Mesenchymal stem cell (in vitro differentiated cells and primary cell): Measurements from ENCODE around the gene SLC35A2.
"Not testable (repeated sequence)": the region's sequence is repeated elsewhere in the genome, so short reads cannot be mapped to it uniquely, and the experiment has no call there.

Experiments used
- DNase-seq: peaks from one replicate; pipeline ENCODE4 v3.0.0-alpha.2; 2013
- H2AFZ ChIP-seq: one replicate; pipeline ENCODE4 v1.6.1; 2013; ENCODE audit warnings: low read depth, mild to moderate bottlenecking, control low read depth, inconsistent platforms, low read length, moderate library complexity
- H2AK5ac ChIP-seq: 2 replicates; pipeline ENCODE4 v1.6.1; 2013; ENCODE audit warnings: low read length, moderate library complexity, mild to moderate bottlenecking, inconsistent platforms; ENCODE audit not compliant: severe bottlenecking
- H2BK120ac ChIP-seq: one replicate; pipeline ENCODE4 v1.6.1; 2013; ENCODE audit warnings: low read depth, mild to moderate bottlenecking, inconsistent platforms, low read length, moderate library complexity
- H2BK12ac ChIP-seq, 2 experiments: one replicate each; pipeline ENCODE4 v1.6.1; 2013; ENCODE audit warnings: inconsistent platforms in 2 of 2, low read length in 2 of 2, mild to moderate bottlenecking in 2 of 2, moderate library complexity in 2 of 2, control low read depth in 1 of 2
- H2BK15ac ChIP-seq: one replicate; pipeline ENCODE4 v1.6.1; 2013; ENCODE audit warnings: mild to moderate bottlenecking, low read depth, inconsistent platforms; ENCODE audit not compliant: poor library complexity, severe bottlenecking
- H2BK5ac ChIP-seq: 2 replicates; pipeline ENCODE4 v1.6.1; 2013; ENCODE audit warnings: low read depth, mild to moderate bottlenecking, low read length, control low read depth, inconsistent platforms; ENCODE audit not compliant: poor library complexity, severe bottlenecking
- H3K14ac ChIP-seq, 2 experiments: one replicate each; pipeline ENCODE4 v1.6.1; 2013; ENCODE audit warnings: inconsistent platforms in 2 of 2, low read length in 2 of 2, control low read depth in 1 of 2, mild to moderate bottlenecking in 1 of 2, moderate library complexity in 1 of 2
- H3K18ac ChIP-seq, 2 experiments: one replicate each; pipeline ENCODE4 v1.6.1; 2013; ENCODE audit warnings: inconsistent platforms in 2 of 2, low read length in 2 of 2, control low read depth in 1 of 2, low read depth in 1 of 2, mild to moderate bottlenecking in 1 of 2
- H3K23ac ChIP-seq, 2 experiments: one replicate each; pipeline ENCODE4 v1.6.1; 2013; ENCODE audit warnings: inconsistent platforms in 2 of 2, low read length in 2 of 2, mild to moderate bottlenecking in 2 of 2, moderate library complexity in 2 of 2, control low read depth in 1 of 2
- H3K27ac ChIP-seq: 2 replicates; pipeline ENCODE4 v1.5.1; 2013; ENCODE audit warnings: mild to moderate bottlenecking, moderate library complexity, low read length, control low read depth, inconsistent platforms; ENCODE audit not compliant: poor library complexity, severe bottlenecking
- H3K27me3 ChIP-seq, 2 experiments: 2 replicates each; pipeline versions ENCODE4 v1.6.1 to v1.7.0; 2013; ENCODE audit warnings: low read length in 2 of 2, mild to moderate bottlenecking in 2 of 2, moderate library complexity in 2 of 2, control low read depth in 1 of 2, inconsistent platforms in 1 of 2; ENCODE audit not compliant: control insufficient read depth in 1 of 2, insufficient read depth in 1 of 2
- H3K36me3 ChIP-seq, 2 experiments: 2 replicates each; pipeline versions ENCODE4 v1.6.1 to v1.7.0; 2013; ENCODE audit warnings: low read length in 2 of 2, control low read depth in 1 of 2, inconsistent platforms in 1 of 2, low read depth in 1 of 2, mild to moderate bottlenecking in 1 of 2; ENCODE audit not compliant: insufficient read depth in 2 of 2, control insufficient read depth in 1 of 2
- H3K4ac ChIP-seq, 2 experiments: one replicate each; pipeline ENCODE4 v1.6.1; 2013; ENCODE audit warnings: inconsistent platforms in 2 of 2, low read length in 2 of 2, mild to moderate bottlenecking in 2 of 2, moderate library complexity in 2 of 2, control low read depth in 1 of 2, low read depth in 1 of 2
- H3K4me1 ChIP-seq: 2 replicates; pipeline ENCODE4 v1.6.1; 2013; ENCODE audit warnings: low read depth, low read length, control low read depth; ENCODE audit not compliant: control insufficient read depth, insufficient read depth
- H3K4me2 ChIP-seq: 2 replicates; pipeline ENCODE4 v1.6.1; 2013; ENCODE audit warnings: low read length, mild to moderate bottlenecking, inconsistent platforms; ENCODE audit not compliant: poor library complexity, severe bottlenecking
- H3K4me3 ChIP-seq, 2 experiments: 2 replicates each; pipeline versions ENCODE4 v1.5.1 to v1.7.0; 2013; ENCODE audit warnings: low read length in 2 of 2, mild to moderate bottlenecking in 2 of 2, control low read depth in 1 of 2, low read depth in 1 of 2; ENCODE audit not compliant: insufficient read depth in 1 of 2
- H3K79me1 ChIP-seq: replicated peaks from 2 replicates; pipeline ENCODE4 v1.6.1; 2013; ENCODE audit warnings: mild to moderate bottlenecking, control low read depth, low read length, inconsistent platforms; ENCODE audit not compliant: poor library complexity, severe bottlenecking
- H3K9ac ChIP-seq: 2 replicates; pipeline ENCODE4 v1.7.0; 2013; ENCODE audit warnings: mild to moderate bottlenecking, low read length, moderate library complexity
- H3K9me3 ChIP-seq: 2 replicates; pipeline ENCODE4 v1.7.0; 2013; ENCODE audit warnings: mild to moderate bottlenecking, low read length; ENCODE audit not compliant: control insufficient read depth
- H4K8ac ChIP-seq: one replicate; pipeline ENCODE4 v1.6.1; 2013; ENCODE audit warnings: inconsistent platforms, mild to moderate bottlenecking, low read length, moderate library complexity
- H4K91ac ChIP-seq: one replicate; pipeline ENCODE4 v1.6.1; 2013; ENCODE audit warnings: mild to moderate bottlenecking, low read length, inconsistent platforms
- WGBS: methylation state at CpG from one replicate; pipeline ENCODE4 v1.1.7; 2013; ENCODE audit warnings: mixed read lengths; 5-methylcytosine and 5-hydroxymethylcytosine counted together

SLC35A2 gene

DNA sequence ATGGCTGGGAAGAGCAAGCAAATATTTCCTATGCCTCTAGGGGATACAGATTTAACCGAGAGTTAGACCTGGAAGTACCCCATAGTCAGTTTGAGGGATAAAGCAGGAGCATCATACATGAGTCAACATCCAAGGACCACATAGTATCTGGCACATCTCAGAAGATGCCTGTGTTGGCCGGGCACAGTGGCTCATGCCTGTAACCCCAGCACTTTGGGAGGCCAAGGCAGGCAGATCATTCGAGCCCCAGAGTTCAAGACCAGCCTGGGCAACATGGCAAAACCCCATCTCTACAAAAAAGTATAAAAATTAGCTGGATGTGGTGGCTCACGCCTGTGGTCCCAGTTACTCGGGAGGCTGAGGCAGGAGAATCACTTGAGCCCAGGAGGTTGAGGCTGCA, 24.9 kb downstream of the SLC35A2 start:
- not testable (repeated sequence) for H3K36me3 ChIP-seq, H2AFZ ChIP-seq, H2BK12ac ChIP-seq, H3K9me3 ChIP-seq, H3K14ac ChIP-seq, H3K4me2 ChIP-seq, H3K9ac ChIP-seq, H3K79me1 ChIP-seq, H3K23ac ChIP-seq, H3K27ac ChIP-seq, DNase-seq, H3K27me3 ChIP-seq, H2AK5ac ChIP-seq, H2BK15ac ChIP-seq, H3K4me1 ChIP-seq, H3K4me3 ChIP-seq, H4K91ac ChIP-seq, H4K8ac ChIP-seq, H3K4ac ChIP-seq, H2BK120ac ChIP-seq, H2BK5ac ChIP-seq, H3K18ac ChIP-seq
- WGBS: 96% methylated on average over 4 of the region's 5 CpGs

DNA sequence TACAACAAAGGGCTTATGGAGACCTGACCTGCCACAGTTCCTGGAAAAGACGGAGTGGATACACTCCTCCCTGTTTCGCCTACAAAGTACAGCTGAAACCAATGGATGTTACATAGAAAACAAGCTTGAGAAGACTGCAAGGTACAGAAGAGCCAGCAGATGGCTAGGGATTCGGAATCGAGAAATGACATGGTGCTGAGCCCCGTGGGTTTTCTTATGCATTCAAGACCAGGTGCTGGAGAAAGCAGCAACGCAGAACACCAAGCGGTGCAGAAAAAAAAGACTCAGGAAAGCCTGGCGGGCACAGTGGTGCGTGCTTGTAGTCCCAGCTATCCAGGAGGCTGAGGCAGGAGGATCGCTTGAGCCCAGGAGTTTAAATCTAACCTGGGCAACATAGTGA, 27.7 kb downstream of the SLC35A2 start:
- no peak overlapping the region for H4K8ac ChIP-seq
- peaks cover 0 to 7% of the 10 kb centered on the region in 2 experiments for H3K27me3 ChIP-seq
- no peak overlapping the region for H2BK12ac ChIP-seq
- no peak overlapping the region for H3K4me3 ChIP-seq
- H3K4me1 ChIP-seq: no peaks in the 10 kb centered on the region
- no peak overlapping the region for H4K91ac ChIP-seq
- H2BK5ac ChIP-seq: no peak overlapping the region
- no peak overlapping the region for H3K4me2 ChIP-seq
- no peaks in the 10 kb centered on the region for H3K36me3 ChIP-seq
- H3K27ac ChIP-seq: no peak overlapping the region
- H3K18ac ChIP-seq: no peak overlapping the region
- H2BK120ac ChIP-seq: no peak overlapping the region
- H3K9me3 ChIP-seq: no peaks in the 10 kb centered on the region
- no peak overlapping the region for H3K14ac ChIP-seq
- WGBS: 84% methylated on average over 10 of the region's 10 CpGs
- no peak overlapping the region for H3K4ac ChIP-seq
- no peak overlapping the region for H3K23ac ChIP-seq
- H3K9ac ChIP-seq: no peak overlapping the region
- H2BK15ac ChIP-seq: no peak overlapping the region
- DNase-seq: no peak
- H2AK5ac ChIP-seq: no peak overlapping the region
- H2AFZ ChIP-seq: no peak overlapping the region
- no peaks in the 10 kb centered on the region for H3K79me1 ChIP-seq

DNA sequence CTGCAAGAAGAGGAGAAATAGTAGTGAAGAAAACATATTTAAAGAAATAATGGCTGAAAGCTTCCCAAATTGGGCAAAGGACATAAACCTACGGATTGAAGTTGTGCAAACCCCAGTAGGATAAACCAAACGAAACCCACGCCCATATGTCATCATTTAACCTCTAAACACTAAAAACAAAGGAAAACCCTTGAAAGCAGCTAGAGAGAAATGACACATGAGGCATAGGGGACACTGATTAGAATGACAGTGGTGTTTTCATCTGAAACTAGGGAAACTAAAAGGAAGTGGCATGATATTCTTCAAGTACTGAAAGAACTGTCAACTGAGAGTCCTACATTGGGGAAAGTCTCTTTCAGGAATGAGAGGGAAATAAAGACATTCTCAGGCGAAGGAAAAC, 34.5 kb downstream of the SLC35A2 start:
- not testable (repeated sequence) for H4K8ac ChIP-seq, H2AK5ac ChIP-seq

DNA sequence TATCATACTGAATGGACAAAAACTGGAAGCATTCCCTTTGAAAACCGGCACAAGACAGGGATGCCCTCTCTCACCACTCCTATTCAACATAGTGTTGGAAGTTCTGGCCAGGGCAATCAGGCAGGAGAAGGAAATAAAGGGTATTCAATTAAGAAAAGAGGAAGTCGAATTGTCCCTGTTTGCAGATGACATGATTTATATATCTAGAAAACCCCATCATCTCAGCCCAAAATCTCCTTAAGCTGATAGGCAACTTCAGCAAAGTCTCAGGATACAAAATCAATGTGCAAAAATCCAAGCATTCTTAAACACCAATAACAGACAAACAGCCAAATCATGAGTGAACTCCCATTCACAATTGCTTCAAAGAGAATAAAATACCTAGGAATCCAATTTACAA, 39.4 kb downstream of the SLC35A2 start:
- not testable (repeated sequence) for H3K27ac ChIP-seq, H4K8ac ChIP-seq, H3K9ac ChIP-seq, H3K4ac ChIP-seq, H3K4me2 ChIP-seq, H2AK5ac ChIP-seq, H2AFZ ChIP-seq, H3K23ac ChIP-seq, H2BK5ac ChIP-seq, H3K9me3 ChIP-seq, H2BK12ac ChIP-seq, H3K14ac ChIP-seq, H3K18ac ChIP-seq, H3K4me1 ChIP-seq, H3K4me3 ChIP-seq, H2BK15ac ChIP-seq, H2BK120ac ChIP-seq, H3K79me1 ChIP-seq, H4K91ac ChIP-seq, H3K36me3 ChIP-seq, DNase-seq
- WGBS: no CpG with 5 or more reads among the region's 2 CpGs
- H3K27me3 ChIP-seq: peaks cover 0 to 10% of the 10 kb centered on the region in 2 experiments

More for the DNA sequence above, 34.5 kb downstream of the SLC35A2 start:
- H3K27ac ChIP-seq, H3K4ac ChIP-seq, H3K79me1 ChIP-seq, H2BK5ac ChIP-seq, H3K9me3 ChIP-seq, H2BK120ac ChIP-seq, H3K14ac ChIP-seq, H3K4me1 ChIP-seq, H2BK12ac ChIP-seq, H4K91ac ChIP-seq, H2BK15ac ChIP-seq, H3K36me3 ChIP-seq, H3K4me3 ChIP-seq, H3K27me3 ChIP-seq, H2AFZ ChIP-seq, H3K4me2 ChIP-seq, DNase-seq, H3K9ac ChIP-seq, H3K18ac ChIP-seq, H3K23ac ChIP-seq: not testable (repeated sequence)
- no CpG with 5 or more reads among the region's 4 CpGs for WGBS
